HG02642 (cell line): Measurements from ENCODE around the gene COP1.

Experiments used
- ATAC-seq: cut with Tn5 transposase; IDR thresholded peaks from one replicate; pipeline ENCODE4 v1.9.1; 2021; ENCODE audit warnings: mild to moderate bottlenecking; ENCODE audit not compliant: unreplicated experiment, poor library complexity

Gene COP1

DNA sequence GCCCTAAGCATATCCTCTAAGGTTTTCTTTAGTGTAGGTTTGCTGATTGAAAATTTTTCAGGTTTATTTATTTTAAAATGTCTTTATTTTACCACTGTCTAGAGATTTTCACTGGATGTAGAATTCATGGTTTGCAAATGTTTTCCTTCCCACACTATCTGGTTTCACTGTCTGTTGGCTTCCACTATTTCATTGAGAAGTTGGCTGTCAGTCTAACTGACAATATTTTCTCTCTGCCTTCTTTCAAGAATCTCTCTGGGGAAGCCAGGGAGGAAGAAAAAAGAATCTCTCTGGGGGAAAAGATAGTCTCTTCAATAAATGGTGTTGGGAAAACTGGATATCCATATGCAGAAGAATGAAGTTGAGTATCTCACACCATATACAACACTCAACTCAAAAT, 226.0 kb downstream of the COP1 start:
- no peak for ATAC-seq

DNA sequence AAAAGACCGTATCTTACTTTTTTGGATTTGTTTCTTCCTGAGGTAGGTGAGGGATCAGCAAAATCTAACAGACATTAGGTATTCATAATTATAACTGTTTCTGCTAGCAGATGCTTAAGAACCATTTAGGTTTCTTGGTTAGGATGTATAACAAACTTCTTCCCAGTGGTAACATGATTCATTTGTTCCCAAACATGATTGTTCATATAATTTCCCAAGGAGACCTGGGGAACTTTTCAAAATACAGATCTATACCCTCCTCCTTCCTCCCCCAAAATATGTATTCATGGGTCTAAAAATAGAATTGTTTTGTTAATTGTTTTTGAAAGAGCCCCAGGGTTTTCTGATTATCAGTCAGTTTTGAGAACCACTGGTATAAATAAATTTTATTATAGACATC, 228.2 kb downstream of the COP1 start:
- ATAC-seq: no peak

DNA sequence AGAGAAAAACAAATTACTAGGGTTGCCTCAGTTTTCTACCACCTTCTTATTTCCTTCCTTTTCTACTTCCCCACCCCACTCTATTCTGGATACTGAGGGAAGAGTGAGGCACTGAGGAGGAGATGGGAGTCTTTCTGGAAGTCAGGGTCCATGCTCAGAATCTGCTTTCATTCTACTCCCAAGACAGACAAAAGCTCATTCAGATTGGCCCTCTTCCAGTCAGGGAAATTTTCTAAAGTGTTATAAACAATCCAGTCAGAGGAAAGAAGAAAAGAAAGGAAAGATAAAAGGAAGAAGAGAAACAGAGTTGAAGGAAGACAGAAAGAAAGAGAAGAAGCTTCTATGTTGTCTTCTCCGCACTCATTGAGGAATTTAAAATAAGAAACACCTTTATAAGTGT, 228.6 kb downstream of the COP1 start:
- no peak for ATAC-seq

DNA sequence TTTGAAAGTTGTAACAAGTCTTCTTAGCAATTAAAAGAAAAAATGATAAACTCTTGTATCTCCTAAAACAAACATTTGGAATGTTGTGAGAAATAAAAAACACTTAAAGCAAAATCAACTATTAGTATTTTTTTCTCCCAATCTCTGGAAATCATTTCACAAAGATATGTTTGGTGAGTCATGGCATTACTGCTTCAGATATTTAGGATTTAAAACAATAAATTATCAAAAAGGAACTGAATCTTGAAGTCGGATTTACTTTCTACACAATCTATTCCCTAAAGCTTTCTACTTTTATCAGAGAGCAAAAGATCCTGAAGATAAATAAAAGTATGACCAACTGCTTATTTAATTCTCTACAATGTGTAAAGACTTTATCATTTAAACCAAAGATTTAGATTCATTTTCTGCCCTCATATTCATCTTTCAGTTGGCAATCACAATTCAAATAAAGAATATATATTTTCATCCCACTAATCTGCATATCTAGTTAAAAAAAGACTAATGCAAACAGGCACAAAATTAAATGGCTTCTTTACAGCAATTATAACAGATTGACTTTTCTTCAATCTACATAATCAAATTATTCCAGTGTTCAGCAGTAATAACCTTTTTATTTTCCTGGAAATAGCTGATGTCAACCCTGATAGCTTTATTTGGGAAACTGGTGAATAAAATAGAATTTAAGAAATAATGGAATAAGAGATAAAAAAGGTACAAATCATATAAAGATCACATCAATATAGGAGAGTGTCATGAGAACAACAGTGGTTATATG, 230.0 kb downstream of the COP1 start:
- no peak for ATAC-seq

DNA sequence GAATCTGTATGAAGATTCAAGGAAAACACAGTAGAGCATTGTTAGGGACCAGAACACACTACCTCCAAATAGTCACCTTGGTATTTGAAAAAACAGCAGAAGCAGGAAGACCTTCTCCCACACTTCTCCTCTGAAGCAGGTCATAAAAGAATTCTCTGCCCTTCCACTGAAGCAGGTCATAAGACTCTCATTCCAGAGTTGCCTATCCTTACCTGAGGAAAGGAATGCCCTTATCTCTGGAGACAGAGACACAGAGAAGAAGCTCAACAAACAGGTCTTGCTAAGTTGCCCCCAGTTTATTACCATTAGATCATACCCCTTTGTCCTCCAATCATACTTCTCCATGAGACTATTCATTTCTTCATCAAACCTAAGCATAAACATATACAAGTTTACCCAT, 237.9 kb downstream of the COP1 start:
- ATAC-seq: no peak

DNA sequence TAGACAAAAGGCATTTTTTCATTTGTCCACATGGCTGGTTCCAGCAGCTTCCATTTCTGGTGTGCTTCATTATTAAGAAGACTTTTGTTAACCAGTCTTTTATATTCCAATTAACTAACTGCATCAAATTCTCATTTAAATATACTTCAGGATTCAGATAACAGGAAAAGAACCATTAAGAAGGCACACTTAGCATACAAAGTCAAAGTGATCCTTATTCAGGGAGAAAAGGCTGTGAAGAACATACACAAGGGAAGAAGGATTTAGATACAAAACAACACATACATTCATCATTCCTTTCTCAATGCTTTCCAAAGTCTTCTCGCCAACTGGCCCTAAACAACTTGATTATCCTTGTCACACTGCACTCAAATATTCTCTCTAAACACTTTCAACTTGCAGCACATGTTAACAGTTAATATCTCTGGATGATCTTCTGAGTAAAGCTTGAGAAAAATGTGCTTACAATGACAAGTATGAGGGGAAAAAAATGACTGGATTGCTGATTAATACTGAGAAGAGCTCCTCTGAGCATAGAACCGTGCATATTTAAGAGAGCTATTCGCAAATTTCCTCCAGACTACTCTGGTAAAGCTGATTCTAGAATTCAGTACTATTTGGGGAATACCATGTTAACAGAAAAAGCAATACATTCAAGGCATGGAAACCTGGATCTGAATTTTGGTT, 238.5 kb downstream of the COP1 start:
- ATAC-seq: no peak

DNA sequence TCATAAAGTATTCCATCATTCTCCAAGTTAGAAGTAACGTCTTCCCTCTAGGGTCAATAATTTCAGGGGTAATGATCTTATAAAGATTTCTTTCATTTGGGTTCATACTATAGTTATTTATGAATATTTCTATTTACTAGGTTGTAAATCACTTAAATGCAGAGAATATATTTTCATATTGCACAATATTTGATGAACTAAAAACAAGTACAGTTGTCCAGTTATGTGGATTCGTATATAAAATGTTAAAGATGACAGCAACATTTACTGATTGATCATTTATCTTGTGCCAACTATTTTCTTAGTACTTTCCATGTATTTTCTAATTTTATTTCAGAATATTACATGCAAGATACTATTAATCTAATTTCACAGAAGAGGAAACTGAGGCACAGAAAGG, 243.3 kb downstream of the COP1 start:
- no peak for ATAC-seq

DNA sequence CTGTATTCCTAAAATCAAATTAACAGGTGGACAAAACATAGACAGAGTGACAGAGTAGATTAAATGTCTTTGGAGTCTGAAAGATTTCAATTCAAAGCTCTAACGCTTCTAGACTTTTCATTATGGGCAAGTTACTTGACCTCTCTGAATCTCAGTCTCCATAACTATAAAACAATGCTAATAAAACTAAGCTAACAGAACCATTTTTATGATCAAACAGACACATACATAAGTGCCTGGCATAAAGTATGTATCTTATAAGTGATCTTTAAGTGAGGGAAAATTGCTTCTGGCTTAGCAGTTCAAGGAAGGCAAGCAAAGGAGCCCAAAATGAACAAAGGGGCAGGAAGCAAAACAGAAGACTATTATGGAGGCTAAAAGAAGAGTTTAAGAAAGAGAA, 246.9 kb downstream of the COP1 start:
- no peak for ATAC-seq

DNA sequence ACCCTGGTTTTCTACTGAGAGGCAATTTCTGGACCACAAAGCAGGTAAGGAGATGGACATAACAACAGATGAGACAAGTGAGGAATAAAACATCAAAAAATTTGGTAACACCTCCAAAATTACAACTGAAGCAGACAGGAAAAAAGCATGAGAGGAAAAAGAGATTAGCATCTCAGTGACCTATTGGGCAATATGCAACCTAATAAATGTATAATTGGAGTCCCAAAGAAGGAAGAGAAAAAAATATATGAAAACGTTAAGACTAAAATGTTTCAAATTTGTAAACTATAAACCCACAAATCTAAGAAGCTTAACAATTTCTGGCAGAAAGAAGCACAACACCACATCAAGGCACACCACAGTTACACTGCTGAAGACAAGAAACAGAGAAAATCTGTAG, 255.5 kb downstream of the COP1 start:
- ATAC-seq: no peak

DNA sequence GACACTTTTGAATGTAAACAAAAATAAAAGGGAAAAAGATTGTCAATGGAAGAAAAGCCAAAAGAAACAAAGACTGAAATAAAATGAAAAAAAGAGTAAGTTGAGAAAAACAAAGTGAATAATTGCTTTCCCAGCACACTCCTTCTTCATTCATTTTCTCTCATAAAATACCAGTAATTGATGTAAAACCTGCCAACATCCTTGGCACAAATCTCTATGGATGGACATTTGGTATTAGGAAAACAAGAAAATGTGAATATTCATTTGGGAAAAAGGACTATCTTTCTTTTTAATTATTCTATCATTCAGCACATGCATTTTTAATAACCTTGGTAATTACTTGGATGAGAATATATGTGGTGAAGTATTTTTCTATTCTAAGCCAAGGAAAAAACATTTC, 259.3 kb downstream of the COP1 start:
- no peak for ATAC-seq

DNA sequence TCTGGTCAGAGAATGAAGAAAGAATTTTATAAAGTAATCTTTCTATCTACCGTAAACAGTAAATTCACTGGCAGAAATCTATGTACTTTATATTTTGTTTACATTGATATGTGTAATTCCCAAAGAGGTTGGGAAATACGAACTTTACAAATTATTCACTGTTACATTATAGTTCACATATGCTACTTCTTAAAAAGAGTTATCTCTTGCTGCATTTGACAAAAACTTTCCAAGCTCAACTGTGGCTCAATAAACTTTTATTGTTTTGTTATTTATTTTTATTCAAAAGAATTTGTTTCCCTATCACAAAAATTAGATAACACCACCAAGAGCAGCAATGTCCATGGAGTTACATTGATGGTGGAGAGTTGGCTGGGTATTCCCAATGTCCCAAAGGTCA, 262.5 kb downstream of the COP1 start:
- no peak for ATAC-seq

DNA sequence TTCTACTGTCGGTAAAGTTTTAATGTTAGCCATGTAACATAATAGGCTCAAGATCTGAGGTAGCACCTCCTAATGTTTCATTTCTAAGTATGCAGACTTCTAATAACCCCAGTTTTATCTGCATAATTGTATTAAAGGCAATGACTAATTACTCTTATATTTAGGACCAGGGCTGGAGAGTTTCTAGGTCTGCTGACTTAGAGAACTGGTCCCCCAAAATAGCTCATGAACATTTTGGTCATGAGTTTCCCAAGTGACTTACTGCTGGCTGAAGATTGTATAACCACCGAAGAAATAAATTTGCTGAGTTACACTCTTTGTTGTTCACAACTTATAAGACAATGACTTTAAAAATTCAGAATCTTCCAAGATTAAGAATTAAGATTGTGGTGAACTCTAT, 265.9 kb downstream of the COP1 start:
- no peak for ATAC-seq

DNA sequence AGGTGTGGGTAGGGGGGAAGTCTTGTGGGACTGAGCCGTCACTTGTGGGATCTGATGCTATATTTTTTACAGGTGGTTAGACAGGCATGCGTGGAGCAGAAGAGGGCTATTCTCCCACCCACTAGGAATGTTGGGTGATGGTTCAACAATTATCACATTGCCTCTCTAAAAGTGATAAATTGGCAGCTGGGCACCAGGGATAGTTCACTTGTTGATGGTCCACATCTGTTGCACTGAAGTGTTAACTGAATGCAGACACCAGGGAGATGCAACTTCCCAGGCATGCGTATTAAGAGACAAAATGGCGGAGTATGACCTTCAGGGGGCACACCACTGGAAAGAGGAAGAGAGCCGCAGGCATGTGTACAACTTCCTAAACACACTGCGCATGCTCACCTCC, 270.4 kb downstream of the COP1 start:
- ATAC-seq: no peak

DNA sequence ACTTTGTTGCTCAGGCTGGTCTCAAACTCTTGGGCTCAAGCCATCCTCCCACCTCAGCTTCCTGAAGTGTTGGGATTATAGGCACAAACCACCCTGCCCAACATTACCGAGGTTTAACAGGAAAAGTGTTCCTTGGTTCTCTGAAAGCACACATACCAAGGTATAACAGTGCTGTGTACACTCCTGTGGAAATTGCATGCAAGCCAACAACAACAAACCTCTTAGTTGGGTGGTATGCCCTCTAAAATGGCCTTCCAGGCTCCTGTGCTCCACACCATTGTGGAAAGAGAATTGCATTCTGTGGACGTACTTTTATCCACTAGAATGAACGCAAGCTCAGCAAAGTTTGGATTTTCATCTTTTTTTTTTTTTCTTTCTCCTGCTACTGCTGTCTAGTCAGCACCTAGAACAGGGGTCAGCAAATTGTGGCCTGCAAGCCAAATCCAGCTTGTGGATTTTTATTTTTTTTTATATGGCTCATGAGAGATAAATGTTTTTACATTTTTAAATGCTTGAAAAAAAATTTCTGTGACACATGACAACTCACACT, 271.4 kb downstream of the COP1 start:
- ATAC-seq: no peak

DNA sequence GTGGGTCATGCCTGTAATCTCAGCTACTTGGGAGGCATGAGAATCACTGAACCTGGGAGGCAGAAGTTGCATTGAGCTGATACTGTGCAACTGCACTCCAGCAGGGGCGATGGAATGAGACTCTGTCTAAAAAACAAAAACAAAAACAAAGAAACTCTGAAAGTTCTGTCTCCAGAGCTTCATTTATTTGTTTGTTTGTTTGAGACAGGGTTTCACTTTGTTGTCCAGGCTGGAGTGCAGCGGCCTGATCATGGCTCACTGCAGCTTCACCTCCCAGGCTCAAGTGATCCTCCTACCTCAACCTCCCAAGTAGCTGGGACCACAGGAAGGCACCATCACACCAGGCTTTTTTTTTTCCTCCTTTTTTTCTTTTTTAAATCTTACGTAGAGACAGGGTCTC, 271.9 kb downstream of the COP1 start:
- no peak for ATAC-seq

DNA sequence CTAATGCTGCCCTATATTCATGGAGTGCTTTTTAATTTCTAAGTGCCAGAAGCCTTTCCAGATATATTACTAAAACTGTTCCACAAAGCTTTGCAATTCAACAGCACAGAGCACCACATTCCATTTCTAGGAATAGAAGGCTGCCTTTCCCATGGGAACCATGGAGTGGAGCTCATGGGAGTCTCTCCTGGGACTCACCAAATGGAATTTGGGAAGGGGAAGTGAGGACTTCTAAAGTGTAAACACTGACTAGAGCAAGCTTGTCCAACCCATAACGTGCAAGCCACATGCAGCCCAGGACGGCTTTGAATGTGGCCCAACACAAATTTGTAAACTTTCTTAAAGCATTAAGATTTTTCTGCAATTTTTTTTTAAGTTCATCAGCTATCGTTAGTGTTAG, 273.3 kb downstream of the COP1 start:
- ATAC-seq: no peak

DNA sequence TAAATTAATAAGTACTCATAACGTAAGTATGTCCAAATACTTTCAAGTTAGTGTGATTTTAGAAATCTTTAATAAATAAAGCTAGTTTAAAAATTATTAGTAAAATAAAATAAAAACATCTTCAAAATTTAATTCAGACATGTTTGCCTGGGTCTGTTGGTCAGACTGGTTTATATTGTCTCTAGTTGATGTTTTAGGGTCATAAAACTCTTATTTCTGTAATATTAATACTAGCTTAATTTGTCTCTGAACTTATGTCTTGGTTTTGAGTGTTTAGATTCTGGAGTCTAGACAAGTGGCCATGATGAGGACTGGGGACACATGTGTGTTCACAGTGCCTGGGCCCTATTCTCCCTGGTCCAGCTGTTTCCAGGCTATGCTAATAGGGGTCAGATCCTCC, 279.1 kb downstream of the COP1 start:
- ATAC-seq: no peak

DNA sequence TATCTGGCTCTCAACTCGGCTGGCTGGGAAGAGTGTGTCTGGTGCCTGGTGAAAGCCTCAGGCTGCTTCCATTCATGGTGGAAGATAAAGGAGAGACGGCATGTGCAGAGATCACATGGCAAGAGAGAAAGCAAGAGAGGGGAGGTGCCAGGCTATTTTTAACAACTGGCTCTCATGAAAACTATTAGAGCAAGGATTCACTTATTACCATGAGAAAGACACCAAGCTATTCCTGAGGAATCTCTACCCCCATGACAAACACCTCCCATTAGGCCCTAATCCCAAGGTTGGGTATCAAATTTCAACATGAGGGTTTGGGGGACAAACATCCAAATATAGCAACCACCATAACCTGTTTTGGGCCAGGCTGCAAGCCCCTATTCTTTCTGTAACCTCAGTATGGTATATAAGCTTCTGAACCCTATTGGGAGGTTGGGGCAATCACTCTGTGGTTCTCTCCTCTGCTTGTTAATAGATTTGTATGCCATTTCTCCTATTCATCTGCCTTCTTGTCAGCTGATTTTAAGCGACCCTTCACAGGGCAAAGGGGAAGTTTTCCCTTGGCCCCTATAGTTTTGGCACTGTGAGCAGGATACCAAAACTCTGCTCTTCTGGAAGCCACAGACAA, 284.7 kb downstream of the COP1 start:
- ATAC-seq: no peak

DNA sequence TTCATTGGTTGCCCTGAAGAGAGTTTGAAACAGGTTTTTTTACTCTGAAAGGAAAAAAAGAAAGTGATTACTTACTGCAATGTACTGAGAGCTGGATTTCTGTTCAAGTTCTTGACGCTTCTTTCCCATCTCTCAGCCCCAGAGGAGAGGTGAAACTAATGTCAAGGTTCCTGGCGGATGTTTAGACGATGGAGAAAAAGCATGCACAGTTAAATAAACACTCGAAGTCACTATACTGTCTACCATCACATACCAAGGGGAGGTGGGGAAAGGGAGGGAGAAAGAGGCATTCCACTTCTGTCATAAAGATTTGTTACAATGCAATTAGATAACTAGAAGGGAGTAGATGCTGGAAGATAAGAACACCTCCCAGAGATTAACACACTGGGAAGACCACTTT, 286.7 kb downstream of the COP1 start:
- ATAC-seq: no peak

DNA sequence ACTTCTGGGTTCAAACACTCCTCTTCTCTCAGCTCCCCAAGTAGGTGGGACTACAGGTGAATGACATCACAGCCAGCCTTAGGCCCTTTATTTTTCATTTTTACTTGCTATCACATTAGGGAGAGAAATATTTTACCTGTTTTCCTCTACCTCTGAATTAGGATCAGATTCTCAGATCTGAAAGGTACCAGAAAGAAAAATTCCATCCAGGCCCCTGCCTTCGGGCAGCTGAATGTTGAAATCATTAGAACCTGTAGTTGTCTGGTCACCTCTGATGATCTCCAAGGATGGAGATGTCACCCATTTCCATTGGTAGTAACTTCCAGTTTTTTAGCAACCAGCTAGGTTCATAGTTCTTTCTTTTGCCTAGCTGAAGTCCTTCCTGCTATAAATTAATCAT, 288.1 kb downstream of the COP1 start:
- ATAC-seq: no peak

DNA sequence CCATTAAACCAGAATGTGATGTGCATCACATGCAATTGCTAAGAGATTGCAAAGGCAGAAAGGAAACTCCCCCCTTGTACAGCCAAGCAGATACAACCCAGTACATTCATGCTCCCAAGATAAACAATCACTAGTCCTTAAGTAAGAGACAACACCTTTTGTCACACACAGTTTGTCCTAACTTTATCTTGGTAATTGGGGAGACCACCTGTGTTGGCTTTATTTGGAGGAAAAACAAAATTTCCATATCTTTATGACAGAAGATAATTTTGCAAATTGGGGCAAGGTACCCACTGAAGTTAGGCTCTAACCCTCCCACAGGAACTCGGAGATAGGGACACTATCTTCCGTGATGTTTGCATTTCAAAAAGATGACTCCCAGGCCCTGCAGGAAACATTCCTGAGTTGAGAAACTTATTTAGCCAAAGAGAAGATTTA, 288.7 kb downstream of the COP1 start:
- ATAC-seq: no peak
